Endothelial cell (in vitro differentiated cells): Measurements from ENCODE around the gene KATNAL1. TPM values are rescaled to one million over a fixed set of nuclear protein-coding genes. Genes with fewer than 3 reads are reported as not detected.

Experiments
- DNase-seq: peaks from one replicate; pipeline ENCODE4 v3.0.0; 2021; ENCODE audit warnings: low spot score
- H3K27ac Mint-ChIP-seq: one replicate; pipeline ENCODE4 v1.8.0; 2021; ENCODE audit warnings: mixed read lengths, inconsistent platforms; ENCODE audit not compliant: unreplicated experiment
- H3K27me3 Mint-ChIP-seq: one replicate; pipeline ENCODE4 v1.8.0; 2021; ENCODE audit warnings: mild to moderate bottlenecking, moderate library complexity, mixed read lengths, inconsistent platforms; ENCODE audit not compliant: unreplicated experiment
- H3K36me3 Mint-ChIP-seq: one replicate; pipeline ENCODE4 v1.8.0; 2021; ENCODE audit warnings: mild to moderate bottlenecking, low read depth, mixed read lengths, inconsistent platforms; ENCODE audit not compliant: unreplicated experiment
- H3K4me1 Mint-ChIP-seq: one replicate; pipeline ENCODE4 v1.8.0; 2021; ENCODE audit warnings: mild to moderate bottlenecking, mixed read lengths, inconsistent platforms; ENCODE audit not compliant: unreplicated experiment
- H3K4me3 Mint-ChIP-seq: one replicate; pipeline ENCODE4 v1.8.0; 2021; ENCODE audit warnings: mild to moderate bottlenecking, mixed read lengths, inconsistent platforms; ENCODE audit not compliant: unreplicated experiment
- H3K9me3 Mint-ChIP-seq: one replicate; pipeline ENCODE4 v1.8.0; 2021; ENCODE audit warnings: mixed read lengths, inconsistent platforms; ENCODE audit not compliant: unreplicated experiment
- CTCF ChIP-seq: fragments of 200-600 bp; sonication (generic); IDR thresholded peaks from one replicate; pipeline ENCODE4 v1.5.0; 2021; ENCODE audit warnings: antibody characterized with exemption; ENCODE audit not compliant: unreplicated experiment
- total RNA-seq: library from RNA; stranded (reverse); fragmentation: NEBNext Ultra II Directional; extraction: Animal tissue kit (Norgen Biotek cat#: 25700); gene quantifications from one replicate; pipeline ENCODE4 v1.2.1, GENCODE V29; 2021; ENCODE audit not compliant: unreplicated experiment

Gene KATNAL1
- total RNA-seq, 1 donor from 2014 or later = 18.3 TPM

- TF ChIP-seq CTCF = no peak
- H3K27me3 Mint-ChIP-seq = no peaks in the 10 kb centered on the region
- H3K27ac Mint-ChIP-seq = no peak overlapping the region
- no peaks in the 10 kb centered on the region for H3K9me3 Mint-ChIP-seq
- peaks cover 4% of the 10 kb centered on the region for H3K36me3 Mint-ChIP-seq
- no peaks in the 10 kb centered on the region for H3K4me1 Mint-ChIP-seq
- DNase-seq = no peak
- H3K4me3 Mint-ChIP-seq = no peak overlapping the region
Observed at GRCh38 chr13:30235216-30235615, 72.1 kb downstream of the KATNAL1 start.

DNA sequence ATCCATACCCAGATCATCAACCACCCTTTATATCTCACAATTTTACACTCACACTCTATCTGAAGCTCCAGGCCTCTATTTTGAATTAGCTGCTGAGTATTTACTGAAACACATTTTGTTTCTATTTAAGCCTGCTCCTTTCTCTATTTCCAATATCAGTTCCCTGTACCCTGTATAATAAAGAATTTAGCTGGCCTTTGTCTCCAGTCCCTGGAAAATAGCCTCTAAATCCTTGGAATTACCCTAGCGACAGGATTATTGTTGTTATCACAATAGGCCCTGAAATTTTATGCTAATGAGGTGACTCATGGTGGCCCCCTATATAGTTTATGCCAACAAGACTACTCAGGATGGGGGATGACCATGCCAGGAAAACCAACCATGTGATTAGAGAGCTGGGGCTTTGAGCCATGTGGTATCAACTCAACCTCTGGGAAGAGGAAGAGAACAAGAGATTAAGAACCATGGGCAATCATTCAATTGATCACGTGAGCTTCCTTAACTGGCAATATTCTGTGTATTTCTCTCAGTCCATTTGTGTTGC, 72.7 kb downstream of the KATNAL1 start:
- no peak for DNase-seq
- Mint-ChIP-seq H3K27me3 (no peaks in the 10 kb centered on the region), H3K9me3 (no peaks in the 10 kb centered on the region), H3K4me1 (no peaks in the 10 kb centered on the region), H3K27ac (no peak overlapping the region), H3K36me3 (peaks cover 4% of the 10 kb centered on the region), H3K4me3 (no peak overlapping the region)
- TF ChIP-seq CTCF = no peak

- Mint-ChIP-seq H3K36me3 (peaks cover 31% of the 10 kb centered on the region), H3K27ac (no peak overlapping the region)
- no peak for TF ChIP-seq CTCF
Observed at GRCh38 chr13:30224732-30225131, 82.6 kb downstream of the KATNAL1 start.

GRCh38 chr13:30222254-30222653, 85.1 kb downstream of the KATNAL1 start:
- Mint-ChIP-seq H3K36me3 (peaks cover 27% of the 10 kb centered on the region), H3K4me3 (peak overlapping the region; percentile 60), H3K27me3 (no peaks in the 10 kb centered on the region), H3K27ac (no peak overlapping the region), H3K9me3 (no peaks in the 10 kb centered on the region), H3K4me1 (no peaks in the 10 kb centered on the region)
- DNase-seq = no peak
- no peak for TF ChIP-seq CTCF

More at GRCh38 chr13:30224732-30225131, 82.6 kb downstream of the KATNAL1 start:
- no peaks in the 10 kb centered on the region for H3K4me1 Mint-ChIP-seq
- no peak for DNase-seq
- H3K4me3 Mint-ChIP-seq = peak overlapping the region; percentile 14
- H3K9me3 Mint-ChIP-seq = no peaks in the 10 kb centered on the region
- H3K27me3 Mint-ChIP-seq = no peaks in the 10 kb centered on the region

- Mint-ChIP-seq H3K27ac (no peak overlapping the region), H3K27me3 (no peaks in the 10 kb centered on the region), H3K9me3 (no peaks in the 10 kb centered on the region), H3K36me3 (no peaks in the 10 kb centered on the region), H3K4me1 (no peaks in the 10 kb centered on the region), H3K4me3 (no peak overlapping the region)
- TF ChIP-seq CTCF = no peak
- no peak for DNase-seq
Observed at GRCh38 chr13:30216111-30216510, 91.2 kb downstream of the KATNAL1 start.
